ENCODE measurements around the gene VSIR. TPM values are rescaled to one million over a fixed set of nuclear protein-coding genes. Genes with fewer than 3 reads are reported as not detected.
A peak's percentile ranks its signal among the peaks of the same experiment; 100 is the strongest.

VSIR gene
- total RNA-seq, 1 donor from 2014 or later, result not detected

GRCh38 chr10:71814922-71815411 lies 41.6 kb upstream of the VSIR start:
- Histone ChIP-seq H2AFZ (replicated peaks) (no peak overlapping the region), H3F3A (ENCODE audit: low read depth) (no peaks in the 10 kb centered on the region), H3K79me2 (ENCODE audit: low read depth) (no peaks in the 10 kb centered on the region), H3K4me3 (no peak overlapping the region), H3K27me3 (no peaks in the 10 kb centered on the region), H3K9me3 (ENCODE audit: low read depth) (no peaks in the 10 kb centered on the region), H4K20me1 (ENCODE audit: low read depth) (peaks cover 7% of the 10 kb centered on the region), H3K4me2 (no peak overlapping the region), H3K27ac (no peak overlapping the region), H3K4me1 (no peaks in the 10 kb centered on the region), H3K36me3 (no peaks in the 10 kb centered on the region), H3K9ac (no peak overlapping the region)
- H3K4me3 Mint-ChIP-seq, result no peak overlapping the region
- peaks cover 33% of the 10 kb centered on the region for H3K36me3 Mint-ChIP-seq
- no peak overlapping the region for H3K27ac Mint-ChIP-seq
- H3K27me3 Mint-ChIP-seq (ENCODE audit: insufficient read depth, low read depth), result peaks cover 7% of the 10 kb centered on the region
- peak; percentile 26 for DNase-seq (ENCODE audit: low spot score)
- no peaks in the 10 kb centered on the region for H3K9me3 Mint-ChIP-seq
- no peak for TF ChIP-seq EZH2 (IDR thresholded peaks at IDR 0.05)
- TF ChIP-seq EZH2phosphoT487 (IDR thresholded peaks at IDR 0.05), result no peak
- TF ChIP-seq CTCF (IDR thresholded peaks at IDR 0.05), result no peak
- H3K4me1 Mint-ChIP-seq, result peaks cover 3% of the 10 kb centered on the region

GRCh38 chr10:71812913-71813590 lies 39.7 kb upstream of the VSIR start:
- H3K27ac Mint-ChIP-seq, result no peak overlapping the region
- no peaks in the 10 kb centered on the region for H3K9me3 Mint-ChIP-seq

GRCh38 chr10:71812016-71812912 lies 38.9 kb upstream of the VSIR start:
- Histone ChIP-seq H3K4me1 (no peaks in the 10 kb centered on the region), H3K27ac (no peak overlapping the region), H2AFZ (replicated peaks) (no peak overlapping the region), H3K4me3 (no peak overlapping the region), H3F3A (ENCODE audit: low read depth) (no peaks in the 10 kb centered on the region), H3K27me3 (no peaks in the 10 kb centered on the region), H3K36me3 (no peaks in the 10 kb centered on the region), H3K79me2 (ENCODE audit: low read depth) (no peaks in the 10 kb centered on the region), H3K9ac (no peak overlapping the region), H4K20me1 (ENCODE audit: low read depth) (peaks cover 7% of the 10 kb centered on the region), H3K4me2 (no peak overlapping the region), H3K9me3 (ENCODE audit: low read depth) (no peaks in the 10 kb centered on the region)
- Mint-ChIP-seq H3K9me3 (no peaks in the 10 kb centered on the region), H3K4me1 (peaks cover 6% of the 10 kb centered on the region), H3K4me3 (no peak overlapping the region), H3K27me3 (ENCODE audit: insufficient read depth, low read depth) (peaks cover 7% of the 10 kb centered on the region), H3K36me3 (peaks cover 18% of the 10 kb centered on the region), H3K27ac (no peak overlapping the region)
- peak; percentile 66 for DNase-seq (ENCODE audit: low spot score)
- TF ChIP-seq EZH2phosphoT487 (IDR thresholded peaks at IDR 0.05) (no peak), EZH2 (IDR thresholded peaks at IDR 0.05) (no peak), CTCF (IDR thresholded peaks at IDR 0.05) (peak; percentile 75)

More at GRCh38 chr10:71812913-71813590, 39.7 kb upstream of the VSIR start:
- H4K20me1 ChIP-seq (ENCODE audit: low read depth), result peaks cover 7% of the 10 kb centered on the region
- TF ChIP-seq EZH2phosphoT487 (IDR thresholded peaks at IDR 0.05) (no peak), EZH2 (IDR thresholded peaks at IDR 0.05) (no peak), CTCF (IDR thresholded peaks at IDR 0.05) (no peak)
- no peaks in the 10 kb centered on the region for H3K9me3 ChIP-seq (ENCODE audit: low read depth)
- no peak overlapping the region for H3K27ac ChIP-seq
- H3K4me3 ChIP-seq, result no peak overlapping the region
- no peak overlapping the region for H2AFZ ChIP-seq (replicated peaks)
- H3K27me3 Mint-ChIP-seq (ENCODE audit: insufficient read depth, low read depth), result peaks cover 7% of the 10 kb centered on the region
- no peaks in the 10 kb centered on the region for H3K4me1 ChIP-seq
- H3K36me3 Mint-ChIP-seq, result peaks cover 21% of the 10 kb centered on the region
- H3K4me3 Mint-ChIP-seq, result no peak overlapping the region
- H3K4me2 ChIP-seq, result no peak overlapping the region
- no peaks in the 10 kb centered on the region for H3K27me3 ChIP-seq
- peaks cover 6% of the 10 kb centered on the region for H3K4me1 Mint-ChIP-seq
- no peaks in the 10 kb centered on the region for H3K79me2 ChIP-seq (ENCODE audit: low read depth)
- no peak overlapping the region for H3K9ac ChIP-seq
- H3F3A ChIP-seq (ENCODE audit: low read depth), result no peaks in the 10 kb centered on the region
- no peaks in the 10 kb centered on the region for H3K36me3 ChIP-seq
- DNase-seq (ENCODE audit: low spot score), result no peak

All from neural progenitor cell (in vitro differentiated cells).